IMR-90 (cell line): ENCODE results near the gene COA1.
"Not testable (repeated sequence)": the region's sequence is repeated elsewhere in the genome, so short reads cannot be mapped to it uniquely, and the experiment has no call there.

Experiments
- BHLHE40 ChIP-seq: fragments of 150-350 bp; IDR thresholded peaks from 2 replicates; pipeline ENCODE4 v1.6.1; 2016; ENCODE audit warnings: mild to moderate bottlenecking, low read depth, low read length
- CEBPB ChIP-seq: IDR thresholded peaks from 2 replicates; pipeline ENCODE4 v1.6.1; 2012; ENCODE audit warnings: low read depth, low read length, improper control_type of control experiment
- CHD1 ChIP-seq: IDR thresholded peaks from 2 replicates; pipeline ENCODE4 v1.6.1; 2012; ENCODE audit warnings: low read depth, low read length, improper control_type of control experiment
- CTCF ChIP-seq: conservative IDR thresholded peaks from 2 replicates; pipeline ENCODE4 v1.5.1; 2012; ENCODE audit warnings: mild to moderate bottlenecking, low read depth, low read length, improper control_type of control experiment
- ELK1 ChIP-seq: fragments of 150-350 bp; IDR thresholded peaks from 2 replicates; pipeline ENCODE4 v1.6.1; 2016; ENCODE audit warnings: low read depth, mild to moderate bottlenecking, low read length, moderate library complexity, borderline replicate concordance
- MAFK ChIP-seq: IDR thresholded peaks from 2 replicates; pipeline ENCODE4 v1.6.1; 2012; ENCODE audit warnings: low read depth, low read length, improper control_type of control experiment
- MXI1 ChIP-seq: IDR thresholded peaks from 2 replicates; pipeline ENCODE4 v1.6.1; 2012; ENCODE audit warnings: low read depth, mild to moderate bottlenecking, low read length, moderate library complexity, borderline replicate concordance
- POLR2A ChIP-seq: IDR thresholded peaks from 2 replicates; pipeline ENCODE4 v1.6.1; 2012; ENCODE audit warnings: mild to moderate bottlenecking, low read depth, low read length
- RAD21 ChIP-seq: IDR thresholded peaks from 2 replicates; pipeline ENCODE4 v1.6.1; 2012; ENCODE audit warnings: low read length, improper control_type of control experiment
- RFX5 ChIP-seq: IDR thresholded peaks from 2 replicates; pipeline ENCODE4 v1.8.0; 2012; ENCODE audit warnings: low read depth, mild to moderate bottlenecking, low read length, moderate library complexity
- USF2 ChIP-seq: fragments of 150-350 bp; IDR thresholded peaks from 2 replicates; pipeline ENCODE4 v1.6.1; 2017; ENCODE audit warnings: mild to moderate bottlenecking, antibody characterized with exemption, low read length, low read depth

- TF ChIP-seq BHLHE40, CTCF, CHD1, ELK1, RFX5, POLR2A, MXI1, CEBPB, RAD21, MAFK, USF2: not testable (repeated sequence)
Measured at GRCh38 chr7:43778293-43779044, 49.1 kb upstream of the COA1 start.
